K562 (cell line): ENCODE data around the gene PIN1. TPM values are rescaled to one million over a fixed set of nuclear protein-coding genes. Genes with fewer than 3 reads are reported as not detected.
A peak's percentile ranks its signal among the peaks of the same experiment; 100 is the strongest.

Experiments
- ATAC-seq: fragments of 200-7000 bp; cut with Tn5 transposase; 3 replicates; pipeline ENCODE4 v1.9.1; 2020; ENCODE audit warnings: moderate library complexity
- BruUV-seq: library from RNA; stranded (reverse); fragments of 400-500 nt; replicated peaks from 2 replicates; lab custom pipeline; 2021; lab: Mats Ljungman, UMichigan
- CTCF ChIA-PET: fragments of 300-600 bp; formaldehyde crosslinking; extraction: SDS; loops from one replicate; lab custom pipeline; 2021; ENCODE audit warnings: low intra/inter-chr PET ratio; lab: Yijun Ruan, JAX
- POLR2A ChIA-PET: fragments of 300-600, 350-650 bp; sonication (Branson Sonifier 250); formaldehyde crosslinking; extraction: SDS; loops from one replicate; lab custom pipeline; 2021; ENCODE audit warnings: antibody characterized with exemption, inconsistent platforms; lab: Yijun Ruan, JAX
- DNase-seq, 4 experiments: peaks; one replicate each; pipeline versions ENCODE4 v3.0.0 to v3.0.0-alpha.2; 2011 to 2018; ENCODE audit warnings: low spot score in 3 of 4, mixed read lengths in 3 of 4; ENCODE audit errors: extremely low read depth in 1 of 4
- FAIRE-seq: peaks from 2 replicates; lab custom pipeline; 2011; peaks lifted over from hg19 to GRCh38; lab: Jason Lieb, UNC
- H2AFZ ChIP-seq: 2 replicates; pipeline ENCODE4 v1.6.0; 2011; ENCODE audit warnings: low read depth, low read length, control low read depth, inconsistent platforms
- H3K27ac ChIP-seq: fragments of 200-600 bp; 3 replicates; pipeline ENCODE4 v1.8.0; 2011; ENCODE audit warnings: low read depth, mild to moderate bottlenecking, control low read depth, inconsistent platforms, low read length, moderate library complexity, mixed read lengths; ENCODE audit errors: extremely low read depth
- H3K27me3 ChIP-seq, 2 experiments: fragments of 300-600 bp in 1 of 2; 2 replicates in 1 of 2; 3 replicates in 1 of 2; pipeline versions ENCODE4 v1.6.0 to v1.8.0; 2011; ENCODE audit warnings: inconsistent platforms in 2 of 2, low read length in 2 of 2, mild to moderate bottlenecking in 1 of 2, mixed read lengths in 1 of 2, moderate library complexity in 1 of 2; ENCODE audit not compliant: control insufficient read depth in 2 of 2, insufficient read depth in 2 of 2
- H3K36me3 ChIP-seq: fragments of 300-600 bp; 3 replicates; pipeline ENCODE4 v1.8.0; 2011; ENCODE audit warnings: mild to moderate bottlenecking, low read length, inconsistent platforms; ENCODE audit not compliant: control insufficient read depth, insufficient read depth
- H3K4me1 ChIP-seq, 2 experiments: fragments of 200-600 bp in 1 of 2; replicated peaks in 1 of 2; 2 replicates in 1 of 2; 3 replicates in 1 of 2; pipeline versions ENCODE4 v1.5.1 to v1.8.0; 2011; ENCODE audit warnings: inconsistent platforms in 2 of 2, low read length in 2 of 2, mild to moderate bottlenecking in 1 of 2, mixed read lengths in 1 of 2, moderate library complexity in 1 of 2; ENCODE audit not compliant: control insufficient read depth in 2 of 2, insufficient read depth in 2 of 2
- H3K4me2 ChIP-seq: 2 replicates; pipeline ENCODE4 v1.6.1; 2011; ENCODE audit warnings: low read length, control low read depth, inconsistent platforms, mixed read lengths; ENCODE audit not compliant: insufficient read depth
- H3K4me3 ChIP-seq: fragments of 200-600 bp; sonication (generic), shearing (Covaris generic); 2 replicates; pipeline ENCODE4 v1.5.1; 2016; ENCODE audit warnings: control low read depth, inconsistent platforms
- H3K79me2 ChIP-seq: fragments of 200-600 bp; 3 replicates; pipeline ENCODE4 v1.8.0; 2011; ENCODE audit warnings: low read length, inconsistent platforms; ENCODE audit not compliant: control insufficient read depth, insufficient read depth
- H3K9ac ChIP-seq, 2 experiments: 2 replicates each; pipeline versions ENCODE4 v1.6.0 to v1.6.1; 2011; ENCODE audit warnings: low read depth in 2 of 2, low read length in 2 of 2, control low read depth in 1 of 2, inconsistent platforms in 1 of 2, mild to moderate bottlenecking in 1 of 2, mixed read lengths in 1 of 2; ENCODE audit not compliant: insufficient read depth in 1 of 2
- H3K9me1 ChIP-seq: one replicate; pipeline ENCODE4 v1.6.0; 2011; ENCODE audit warnings: inconsistent platforms, mild to moderate bottlenecking, low read length, moderate library complexity; ENCODE audit not compliant: control insufficient read depth, insufficient read depth
- H3K9me3 ChIP-seq: replicated peaks from 2 replicates; pipeline ENCODE4 v1.5.1; 2011; ENCODE audit warnings: low read depth, low read length, inconsistent platforms; ENCODE audit not compliant: control insufficient read depth, insufficient read depth
- H4K20me1 ChIP-seq: replicated peaks from 2 replicates; pipeline ENCODE4 v1.6.1; 2011; ENCODE audit warnings: low read length, inconsistent platforms, mixed read lengths; ENCODE audit not compliant: control insufficient read depth, insufficient read depth
- JUNB ChIP-seq: fragments of 450-650 bp; formaldehyde crosslinking; conservative IDR thresholded peaks from 2 replicates; pipeline ENCODE4 v1.4.0; 2020; ENCODE audit warnings: mild to moderate bottlenecking
- MEIS2 ChIP-seq: fragments of 450-650 bp; IDR thresholded peaks from 2 replicates; pipeline ENCODE4 v1.6.1; 2014; ENCODE audit warnings: mild to moderate bottlenecking; ENCODE audit not compliant: partially characterized antibody
- PCBP2 ChIP-seq: fragments of 200-400 bp; formaldehyde crosslinking; IDR thresholded peaks from 2 replicates; pipeline ENCODE4 v1.6.1; 2018; ENCODE audit warnings: low read length, low read depth, mild to moderate bottlenecking, moderate library complexity; ENCODE audit not compliant: poor library complexity, severe bottlenecking
- PPARD ChIP-seq: fragments of 250-450 bp; sonication (Bioruptor Pico); IDR thresholded peaks from 2 replicates; pipeline ENCODE4 v1.8.0; 2022; ENCODE audit warnings: inconsistent platforms, mild to moderate bottlenecking, moderate library complexity
- whole genome bisulfite sequencing: fragments of 100-300 bp; shearing (Covaris generic); methylation state at CpG from one replicate; pipeline ENCODE4 v1.1.6; 2016; ENCODE audit warnings: low coverage, mixed read lengths; ENCODE audit not compliant: insufficient coverage; ENCODE audit errors: missing lambda C conversion rate; 5-methylcytosine and 5-hydroxymethylcytosine counted together
- in situ Hi-C: fragments of 300-500 bp; cut with MboI; formaldehyde crosslinking; loops from 4 replicates; pipeline ENCODE4 v1.15.0; 2018; ENCODE audit warnings: inconsistent platforms, mixed read lengths
- intact Hi-C: fragments of 100-400 bp; cut with micrococcal nuclease; formaldehyde crosslinking; loops from 2 replicates; pipeline ENCODE4 v1.14.2; 2022
- polyA plus RNA-seq, 8 experiments: library from polyadenylated mRNA; depleted of rRNA in 4 of 8; stranded (reverse) in 5 of 8; unstranded in 3 of 8; fragments of >200 nt; fragmentation: Nextera tagmentation in 2 of 8; fragmentation: Illumina TruSeq in 1 of 8; extraction: Ambion mirVana in 2 of 8; extraction: Trizol in 1 of 8; gene quantifications; 2 replicates each; pipeline versions ENCODE4 v1.2.1 to v1.2.3, GENCODE V29; 2011 to 2014; ENCODE audit warnings: inconsistent platforms in 1 of 8, missing spikeins in 1 of 8
- total RNA-seq, 7 experiments: library from RNA; depleted of rRNA in 6 of 7; stranded (reverse); fragments of >200 nt in 6 of 7; fragmentation: Illumina TruSeq in 2 of 7; extraction: Trizol in 2 of 7; gene quantifications; 2 replicates each; pipeline versions ENCODE4 v1.2.1 to v1.2.3, GENCODE V29; 2011 to 2021; ENCODE audit warnings: low replicate concordance in 1 of 7

Gene PIN1
- total and polyA plus RNA-seq, 9 of the 15 experiments (the other 6 are each of a cell fraction or from before 2014, with no cell fraction given), result 1.6 to 178 (median 42.5) TPM

DNA sequence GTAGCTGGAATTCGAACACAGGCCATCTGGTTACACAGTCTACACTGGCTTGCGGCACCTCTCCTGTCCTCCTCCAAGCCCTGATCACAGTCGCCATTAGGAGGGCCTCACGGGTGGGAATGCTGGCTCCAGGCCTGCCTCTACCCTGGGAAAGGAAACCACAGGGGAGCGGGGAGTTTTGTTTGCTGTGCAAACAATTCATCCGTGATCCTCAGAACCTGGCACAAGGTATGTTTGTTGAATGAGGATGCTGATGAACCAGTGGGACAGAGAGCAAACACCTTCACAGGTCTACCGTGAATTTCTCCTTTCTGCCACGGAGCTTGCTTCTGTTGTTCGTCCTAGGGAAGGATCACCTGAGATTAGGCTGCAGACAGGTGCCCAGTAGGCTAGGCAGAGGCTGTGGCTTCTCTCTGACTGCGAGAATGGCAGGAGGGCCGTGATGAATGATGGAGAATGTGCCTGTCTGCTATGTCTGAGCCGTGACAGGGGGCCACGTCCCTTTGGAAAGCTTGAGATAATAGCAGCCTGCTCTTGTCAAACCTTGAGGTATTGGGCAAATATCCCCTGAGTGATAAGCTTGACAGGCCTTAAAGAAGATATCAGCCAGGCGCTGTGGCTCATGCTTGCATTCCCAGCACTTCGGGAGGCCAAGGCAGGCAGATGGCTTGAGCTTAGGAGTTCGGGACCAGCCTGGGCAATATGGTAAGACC is 36.7 kb downstream of the PIN1 start:
- TF ChIP-seq MEIS2 (peak; percentile 16), JUNB (CRISPR knock-in tag) (no peak), PCBP2 (no peak), PPARD (CRISPR knock-in tag) (no peak)
- Histone ChIP-seq H3K27me3 (peaks cover 4 to 25% of the 10 kb centered on the region in 2 experiments; a peak in 3 of 5 replicates), H3K4me2 (no peak overlapping the region), H3K27ac (no peak overlapping the region), H3K4me3 (no peak overlapping the region), H3K79me2 (no peaks in the 10 kb centered on the region), H3K9ac (no peak overlapping the region), H2AFZ (no peak overlapping the region), H3K9me1 (no peaks in the 10 kb centered on the region), H3K36me3 (no peaks in the 10 kb centered on the region), H3K4me1 (no peaks in the 10 kb centered on the region; a peak in 1 of 5 replicates), H3K9me3 (no peaks in the 10 kb centered on the region), H4K20me1 (no peaks in the 10 kb centered on the region)
- 6% methylated on average over 16 of the region's 16 CpGs for WGBS
- FAIRE-seq (no peak), ATAC-seq (no peak), DNase-seq (peak in 2 of 4 experiments; percentile 14 to 18)
- no TSS peak for BruUV-seq
- CTCF ChIA-PET, result interaction anchor here (0.6 kb wide), 1 partner anchor 949 kb away, joined by 5 read pairs; no protein-coding TSS in a partner anchor
- intact Hi-C loops, result no loop called here
- in situ Hi-C loops, result no loop called here
- POLR2A ChIA-PET, result interaction anchor here (0.7 to 1.1 kb wide), 3 partner anchors 10 to 44 kb away, joined by 3 read pairs; partner anchors contain the start of gene UBL5
